HG02798 (cell line): Measurements from ENCODE around the gene ATP5PD.

Experiments
- ATAC-seq: cut with Tn5 transposase; IDR thresholded peaks from one replicate; pipeline ENCODE4 v1.9.1; 2021; ENCODE audit warnings: mild to moderate bottlenecking; ENCODE audit not compliant: unreplicated experiment, poor library complexity

The ATP5PD gene

DNA sequence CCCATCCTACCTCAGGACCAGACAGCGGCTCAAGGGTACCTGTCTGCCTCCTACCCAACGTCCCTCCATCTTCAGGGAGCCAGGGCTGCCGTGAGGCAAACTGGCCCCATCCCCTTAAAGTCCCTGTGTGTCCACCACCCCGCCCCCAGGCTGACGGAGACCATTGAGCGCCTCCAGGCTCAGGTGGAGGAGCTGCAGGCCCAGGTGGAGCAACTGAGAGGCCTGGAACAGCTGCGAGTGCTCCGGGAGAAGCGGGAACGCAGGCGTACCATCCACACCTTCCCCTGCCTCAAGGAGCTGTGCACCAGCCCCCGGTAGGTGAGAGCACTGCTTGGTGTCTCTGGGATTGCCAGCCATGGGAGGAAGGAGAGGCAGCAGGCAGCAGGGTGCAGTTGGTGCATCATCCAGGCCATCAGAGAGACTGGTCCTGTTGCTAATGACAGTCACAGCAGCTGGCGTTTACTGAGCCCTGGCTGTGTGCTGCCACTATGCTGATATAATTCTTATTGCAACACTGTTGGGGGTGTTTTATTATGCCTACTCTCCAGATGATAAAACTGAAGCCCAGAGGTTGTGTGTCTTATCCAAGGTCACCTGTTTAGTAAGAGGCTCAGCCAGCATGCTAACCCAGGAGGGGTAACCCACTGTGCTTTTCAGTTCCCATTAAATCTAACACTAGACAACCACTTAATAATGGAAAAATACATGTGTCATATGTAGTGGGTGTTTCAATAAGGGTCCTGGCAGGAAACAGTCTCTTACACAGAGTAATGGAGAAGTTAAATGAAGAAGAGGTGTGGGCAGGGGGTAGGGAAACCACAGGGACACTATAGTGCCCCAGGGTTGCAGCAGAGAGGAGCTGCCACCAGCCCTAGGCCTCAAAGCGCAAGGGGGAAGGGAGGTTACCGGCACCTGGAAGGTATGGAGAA, 44.6 kb downstream of the ATP5PD start:
- ATAC-seq = no peak

DNA sequence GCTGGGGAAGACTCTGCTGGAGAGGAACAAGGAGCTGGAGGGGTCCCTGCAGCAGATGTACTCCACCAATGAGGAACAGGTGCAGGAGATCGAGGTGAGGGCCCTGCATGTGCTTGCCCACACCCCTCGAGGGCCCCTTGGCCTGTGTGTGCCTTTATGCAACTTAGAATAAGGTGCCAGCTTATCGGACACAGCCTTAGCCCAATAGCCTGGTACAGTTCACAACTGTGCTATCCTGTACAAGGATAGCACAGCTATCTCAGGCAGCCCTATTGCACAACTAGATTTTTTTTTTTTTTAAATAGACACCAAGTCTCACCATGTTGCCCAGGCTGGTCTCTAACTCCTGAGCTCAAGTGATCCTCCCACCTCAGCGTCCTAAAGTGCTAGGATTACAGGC, 47.2 kb downstream of the ATP5PD start:
- no peak for ATAC-seq

DNA sequence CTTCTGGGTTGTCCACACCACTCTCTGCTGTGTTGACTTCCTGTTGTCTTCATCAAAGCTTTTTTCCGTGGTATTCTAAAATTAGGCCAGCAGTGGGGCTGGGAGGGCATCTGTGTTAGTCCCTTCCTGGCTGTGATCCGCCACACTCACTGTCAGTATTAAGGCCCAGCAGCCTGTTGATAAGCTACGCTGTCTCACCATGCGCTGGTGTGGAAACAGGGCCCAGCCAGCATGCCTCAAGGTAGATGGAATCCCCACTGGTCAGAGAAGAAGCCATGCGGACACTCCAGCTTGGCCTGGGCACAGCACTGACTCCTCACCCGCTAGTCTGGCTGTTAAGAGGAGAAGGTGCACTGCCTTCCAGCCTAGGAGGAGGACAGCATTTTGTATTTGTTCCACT, 48.0 kb downstream of the ATP5PD start:
- no peak for ATAC-seq

DNA sequence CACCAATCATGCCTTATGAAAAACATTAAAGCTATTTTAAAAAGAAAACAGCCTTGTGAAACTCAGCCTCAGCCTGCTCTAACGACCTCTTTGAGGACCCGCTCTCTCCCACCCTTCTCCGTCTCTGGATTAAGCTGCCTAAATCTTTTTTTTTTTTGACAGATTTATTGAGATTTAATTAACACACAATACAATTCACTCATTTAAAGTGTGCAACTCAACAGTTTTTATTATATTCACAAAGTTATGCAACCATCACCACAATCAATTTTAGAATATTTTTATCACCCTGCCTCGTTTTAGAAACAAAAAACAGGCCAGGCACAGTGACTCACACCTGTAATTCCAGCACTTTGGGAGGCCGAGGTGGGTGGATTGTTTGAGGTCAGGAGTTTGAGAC, 50.9 kb downstream of the ATP5PD start:
- ATAC-seq = no peak

DNA sequence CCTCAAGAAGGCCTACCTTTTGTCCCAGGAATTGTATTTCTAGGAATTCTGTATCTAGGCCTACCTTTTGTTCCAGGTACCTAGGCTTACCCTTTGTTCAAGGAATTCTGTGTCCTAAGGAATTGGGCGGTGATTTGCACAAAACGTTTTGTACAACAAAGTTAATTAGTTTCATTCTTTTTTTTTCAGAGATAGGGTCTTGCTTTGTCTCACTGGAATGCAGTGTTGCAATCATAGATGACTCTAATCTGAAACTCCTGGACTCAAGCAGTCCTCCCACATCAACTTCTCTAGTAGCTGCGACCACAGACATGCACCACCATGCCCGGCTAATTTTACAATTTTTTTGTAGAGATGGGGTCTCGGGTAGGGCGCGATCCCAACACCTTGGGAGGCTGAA, 52.3 kb downstream of the ATP5PD start:
- no peak for ATAC-seq

DNA sequence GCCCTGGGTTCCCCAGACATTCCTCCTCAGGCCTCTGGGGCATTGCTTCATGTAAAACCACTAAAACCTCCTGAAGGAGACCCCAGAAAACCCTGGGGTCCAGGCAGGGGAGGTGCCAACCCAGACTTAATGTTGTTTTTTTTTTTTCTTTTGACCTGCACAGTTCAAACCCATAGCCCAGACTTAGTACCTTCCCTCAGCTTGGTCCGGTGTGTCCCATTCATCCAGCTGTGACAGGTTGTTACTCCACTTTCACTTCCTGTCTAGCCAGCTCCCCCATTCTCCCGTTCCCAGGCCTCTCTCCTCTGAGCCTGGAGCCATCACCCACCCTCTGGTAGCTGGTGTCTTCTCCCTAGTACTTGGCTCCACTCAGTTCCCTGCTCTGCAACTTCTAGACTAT, 54.5 kb downstream of the ATP5PD start:
- no peak for ATAC-seq

DNA sequence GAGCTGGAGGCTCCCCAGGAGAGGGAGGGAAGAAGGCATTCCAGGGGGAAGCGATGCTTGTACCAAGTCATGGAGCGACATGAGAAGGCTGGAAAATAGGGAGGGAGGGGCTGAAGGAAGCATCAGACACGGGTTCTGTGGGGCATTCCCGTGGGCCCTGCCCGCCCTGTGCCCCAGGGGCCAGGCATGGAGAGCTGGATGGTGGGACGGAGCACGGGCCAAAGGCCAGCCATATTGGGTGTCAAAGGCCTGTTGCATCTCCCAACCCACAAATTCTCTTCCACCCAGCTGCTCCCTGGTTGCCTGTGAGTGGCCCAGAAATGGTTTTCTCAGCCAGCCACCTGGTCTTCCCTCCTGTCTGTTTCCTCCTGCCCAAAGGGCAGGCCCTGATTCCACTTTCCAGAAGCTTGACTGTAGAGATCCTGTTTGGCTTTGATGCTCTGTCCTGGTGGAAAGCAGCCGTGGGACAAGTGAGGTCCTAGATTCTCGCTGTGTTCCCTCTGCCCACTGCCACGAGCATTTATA, 56.1 kb downstream of the ATP5PD start:
- ATAC-seq = no peak
